Esophagus squamous epithelium (tissue), 5 donors: ENCODE results near the gene INMT. TPM values are rescaled to one million over a fixed set of nuclear protein-coding genes. Genes with fewer than 3 reads are reported as not detected.

Experiments used
- DNase-seq: peaks from one replicate; lab custom pipeline; 2025; lab: John Stamatoyannopoulos, UW
- H3K27ac ChIP-seq, 4 donors: fragments of 200-600 bp; sonication (generic); one replicate each; pipeline ENCODE4 v1.5.1; 2016 to 2019; ENCODE audit warnings: mild to moderate bottlenecking in 1 of 4
- H3K27me3 ChIP-seq, 4 donors: fragments of 200-600 bp; sonication (generic); 1 replicate in 3 of 4; 2 replicates in 1 of 4; pipeline versions ENCODE4 v1.5.1 to v1.6.0; 2017 to 2021; ENCODE audit warnings: antibody characterized with exemption in 1 of 4
- H3K36me3 ChIP-seq, 3 donors: fragments of 200-600 bp; sonication (generic); one replicate each; pipeline ENCODE4 v1.5.1; 2016 to 2019
- H3K4me1 ChIP-seq, 3 donors: fragments of 200-600 bp; sonication (generic); one replicate each; pipeline ENCODE4 v1.5.1; 2017 to 2019
- H3K4me3 ChIP-seq, 4 donors: fragments of 200-600 bp; sonication (generic); 1 replicate in 3 of 4; 2 replicates in 1 of 4; pipeline ENCODE4 v1.5.1; 2016 to 2019; ENCODE audit warnings: mild to moderate bottlenecking in 2 of 4, moderate library complexity in 1 of 4
- H3K9me3 ChIP-seq, 3 donors: fragments of 200-600 bp; sonication (generic); one replicate each; pipeline ENCODE4 v1.5.1; 2016 to 2019
- CTCF ChIP-seq, 6 experiments: fragments of 450-650 bp in 4 of 6; fragments of 200-600 bp in 2 of 6; sonication (generic) in 2 of 6; IDR thresholded peaks; one replicate each; pipeline ENCODE4 v1.5.1; 2016 to 2019; ENCODE audit warnings: antibody characterized with exemption in 6 of 6, mild to moderate bottlenecking in 4 of 6, moderate library complexity in 4 of 6
- POLR2A ChIP-seq, 4 donors: fragments of 450-650 bp; IDR thresholded peaks; one replicate each; pipeline ENCODE4 v1.6.1; 2017; ENCODE audit warnings: antibody characterized with exemption in 4 of 4, mild to moderate bottlenecking in 4 of 4, moderate library complexity in 3 of 4
- WGBS, 2 donors: methylation state at CpG; one replicate each; pipeline ENCODE4 v1.1.5; 2018; 5-methylcytosine and 5-hydroxymethylcytosine counted together
- intact Hi-C: fragments of 100-400 bp; cut with DNase I; formaldehyde crosslinking; loops from one replicate; pipeline ENCODE4 v1.15.0; 2022
- total RNA-seq, 4 donors: library from RNA; depleted of rRNA; stranded (reverse); fragments of >200 nt; gene quantifications; one replicate each; pipeline ENCODE4 v1.1.0, GENCODE V29; 2016
- donor health status: DM: yes; HTN: yes; CAD: no.

INMT gene
- total RNA-seq, 4 donors from 2014 or later = 0.76 to 40.2 (median 7.8) TPM

DNA sequence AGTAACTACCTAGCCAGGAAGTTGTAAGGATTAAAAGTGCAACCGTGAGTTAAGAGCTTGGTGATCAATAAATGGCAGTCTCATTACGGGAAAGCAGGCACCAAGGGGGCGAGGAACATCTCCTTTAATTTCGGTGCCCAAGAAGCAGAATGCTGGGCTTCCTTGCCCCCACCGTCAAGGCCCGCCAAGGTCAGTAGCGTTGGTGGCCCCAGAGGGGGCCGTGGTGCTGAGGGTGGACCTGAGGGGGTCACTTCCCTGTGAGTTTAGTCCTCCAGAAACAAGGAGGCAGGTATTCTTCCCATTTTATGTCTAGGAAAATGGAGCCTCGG lies 18.9 kb downstream of the INMT start:
- TF ChIP-seq CTCF (IDR thresholded peaks at IDR 0.05) (no peak), POLR2A (IDR thresholded peaks at IDR 0.05) (no peak)
- Histone ChIP-seq H3K4me1 (peaks cover 0 to 28% (median 8%) of the 10 kb centered on the region in 3 donors), H3K4me3 (peak overlapping the region; percentile 72 to 97 (median 81)), H3K27me3 (no peaks in the 10 kb centered on the region), H3K36me3 (no peaks in the 10 kb centered on the region), H3K27ac (peak overlapping the region; percentile 73 to 87 (median 82)), H3K9me3 (no peaks in the 10 kb centered on the region)
- no peak for DNase-seq
- intact Hi-C loops = no loop called here
- 66 to 82% methylated on average over 3 to 7 of the region's 9 CpGs for WGBS, 2 donors

DNA sequence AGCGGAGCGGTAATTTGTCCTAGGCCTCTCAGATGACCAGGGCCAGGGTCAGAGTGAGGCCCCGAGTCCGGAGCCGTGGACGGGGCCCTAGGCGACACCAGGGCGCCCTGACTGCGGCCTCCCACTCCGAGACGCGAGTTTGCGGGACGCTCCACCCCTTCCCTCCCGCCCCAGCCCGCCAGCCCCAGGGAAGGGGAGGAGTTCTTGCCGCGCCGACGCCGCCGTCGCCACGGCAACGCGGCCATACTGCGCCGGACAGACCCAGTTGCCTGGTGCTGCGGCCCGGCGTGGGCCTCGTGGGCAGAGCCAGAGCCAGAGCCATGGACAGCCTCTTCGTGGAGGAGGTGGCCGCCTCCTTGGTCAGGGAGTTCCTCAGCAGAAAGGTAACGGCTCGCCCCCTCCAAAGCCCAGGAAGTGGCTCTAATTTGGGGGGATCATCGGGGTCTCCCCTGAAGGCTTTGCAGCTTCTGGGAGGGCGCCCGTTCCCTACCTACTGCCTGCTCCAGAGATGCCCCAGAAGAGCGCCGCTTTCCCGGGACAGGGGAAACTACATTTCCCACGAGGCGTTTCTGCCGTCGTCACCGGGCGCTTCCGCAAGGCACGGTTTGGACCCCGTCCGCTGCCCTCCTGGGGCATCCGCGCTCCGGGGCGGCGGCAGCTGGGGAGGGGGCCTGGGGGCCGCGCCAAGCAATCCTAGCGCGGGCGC lies 19.4 kb downstream of the INMT start, which contains the start of gene MINDY4:
MINDY4 (plus strand) TSS at position 244 of the 706 bp plus-strand sequence; CDS start at position 321, 77 bp downstream.
- no peaks in the 10 kb centered on the region for H3K36me3 ChIP-seq
- H3K9me3 ChIP-seq = no peaks in the 10 kb centered on the region
- H3K27me3 ChIP-seq = no peaks in the 10 kb centered on the region
- no peak for DNase-seq
- H3K4me1 ChIP-seq = peaks cover 0 to 27% (median 8%) of the 10 kb centered on the region in 3 donors
- intact Hi-C loops = no loop called here
- H3K4me3 ChIP-seq = peak within 1 kb of the TSS; percentile 72 to 97 (median 81)
- H3K27ac ChIP-seq = peak within 1 kb of the TSS; percentile 73 to 87 (median 82)
- no peak for TF ChIP-seq CTCF (IDR thresholded peaks at IDR 0.05)
- TF ChIP-seq POLR2A (IDR thresholded peaks at IDR 0.05) = peak in 1 of 4 donors; percentile 26
- WGBS, 2 donors = no CpG with 5 or more reads among the region's 62 CpGs

DNA sequence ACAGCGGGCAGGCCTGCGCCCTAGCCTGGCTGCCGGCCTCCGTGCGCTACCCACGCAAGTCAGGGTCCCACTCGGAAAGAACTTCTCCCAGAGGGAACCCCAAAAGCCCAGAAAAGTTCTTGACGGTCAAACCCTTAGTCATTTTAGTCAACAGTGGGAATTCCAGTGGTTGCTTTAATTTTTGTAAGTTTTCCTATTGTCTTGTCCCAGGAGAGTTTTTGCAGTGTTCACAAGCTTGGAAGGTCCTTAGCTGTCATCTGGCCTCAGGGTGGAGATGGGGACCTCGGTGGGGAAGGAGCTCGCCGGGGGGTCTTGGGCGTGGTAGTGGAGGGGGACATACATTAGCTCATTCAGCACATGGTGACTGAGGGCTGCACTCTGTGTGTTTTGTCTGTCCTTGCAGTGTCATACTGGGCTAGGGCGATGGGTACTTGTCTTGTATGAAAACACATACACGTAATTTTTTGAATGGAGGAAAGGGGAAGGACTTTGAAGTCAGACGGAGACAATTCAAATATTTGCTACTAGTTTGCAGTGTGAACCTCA lies 20.0 kb downstream of the INMT start:
- DNase-seq = no peak

GRCh38 chr7:30772984-30773383 lies 21.0 kb downstream of the INMT start:
- no peak for TF ChIP-seq POLR2A (IDR thresholded peaks at IDR 0.05)
- Histone ChIP-seq H3K27me3 (no peaks in the 10 kb centered on the region), H3K36me3 (no peaks in the 10 kb centered on the region), H3K9me3 (no peaks in the 10 kb centered on the region), H3K4me3 (no peak overlapping the region), H3K27ac (no peak overlapping the region), H3K4me1 (peaks cover 0 to 27% (median 8%) of the 10 kb centered on the region in 3 donors)
- no peak for DNase-seq
- 98% methylated on average over 5 of the region's 6 CpGs; no CpG with 5 or more reads in 1 of the 2 donors for WGBS, 2 donors
- intact Hi-C loops = no loop called here

More for the DNA sequence above, 20.0 kb downstream of the INMT start:
- intact Hi-C loops = no loop called here
- TF ChIP-seq POLR2A (IDR thresholded peaks at IDR 0.05) (no peak), CTCF (IDR thresholded peaks at IDR 0.05) (no peak)
- Histone ChIP-seq H3K27ac (peak overlapping the region; percentile 73 to 87 (median 82)), H3K9me3 (no peaks in the 10 kb centered on the region), H3K36me3 (no peaks in the 10 kb centered on the region), H3K4me3 (peak overlapping the region; percentile 72 to 97 (median 81)), H3K4me1 (peaks cover 0 to 27% (median 8%) of the 10 kb centered on the region in 3 donors), H3K27me3 (no peaks in the 10 kb centered on the region)
- 1 to 4% methylated on average over 7 to 14 of the region's 15 CpGs for WGBS, 2 donors

- intact Hi-C loops = no loop called here
- Histone ChIP-seq H3K27ac (no peak overlapping the region), H3K4me3 (no peak overlapping the region), H3K27me3 (no peaks in the 10 kb centered on the region), H3K9me3 (no peaks in the 10 kb centered on the region), H3K36me3 (peaks cover 0 to 15% (median 0%) of the 10 kb centered on the region in 3 donors), H3K4me1 (peaks cover 0 to 18% (median 2%) of the 10 kb centered on the region in 3 donors)
- no peak for TF ChIP-seq CTCF (IDR thresholded peaks at IDR 0.05)
- TF ChIP-seq POLR2A (IDR thresholded peaks at IDR 0.05) = no peak
- DNase-seq = no peak
These were observed 24.1 kb downstream of the INMT start for GRCh38 chr7:30775992-30776391.
